ENCODE data around the gene KCNJ5.

The KCNJ5 gene

DNA sequence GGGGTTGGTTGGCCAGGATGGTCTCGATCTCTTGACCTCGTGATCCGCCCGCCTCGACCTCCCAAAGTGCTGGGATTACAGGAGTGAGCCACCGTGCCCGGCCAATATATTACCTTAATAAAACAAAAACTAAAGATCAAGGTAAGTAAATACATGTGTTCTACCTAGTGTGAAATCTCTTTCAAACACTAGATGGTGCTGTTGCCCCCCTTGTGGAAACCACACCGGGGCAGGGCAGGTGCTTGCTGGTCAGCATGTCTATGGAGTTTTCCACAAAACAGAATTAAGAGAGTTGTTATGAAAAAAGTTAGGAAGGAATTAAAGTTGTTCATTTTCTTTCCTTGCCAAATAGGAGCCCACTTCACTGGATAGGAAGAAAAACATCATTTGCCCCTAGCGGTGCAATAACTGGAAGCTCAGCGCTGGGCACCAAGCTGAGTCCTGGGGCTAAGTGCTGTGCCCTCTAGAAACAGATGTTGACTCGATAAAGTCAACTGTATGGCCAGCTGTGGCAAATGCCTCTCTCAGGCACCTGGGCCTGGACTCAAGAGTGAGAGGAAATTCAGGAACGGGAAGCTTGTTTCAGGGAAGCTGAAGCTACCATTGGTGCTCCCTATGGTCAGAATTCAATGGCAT, 6.3 kb upstream of the KCNJ5 start:
- TF ChIP-seq CTCF (IDR thresholded peaks at IDR 0.05) = peak; percentile 72

DNA sequence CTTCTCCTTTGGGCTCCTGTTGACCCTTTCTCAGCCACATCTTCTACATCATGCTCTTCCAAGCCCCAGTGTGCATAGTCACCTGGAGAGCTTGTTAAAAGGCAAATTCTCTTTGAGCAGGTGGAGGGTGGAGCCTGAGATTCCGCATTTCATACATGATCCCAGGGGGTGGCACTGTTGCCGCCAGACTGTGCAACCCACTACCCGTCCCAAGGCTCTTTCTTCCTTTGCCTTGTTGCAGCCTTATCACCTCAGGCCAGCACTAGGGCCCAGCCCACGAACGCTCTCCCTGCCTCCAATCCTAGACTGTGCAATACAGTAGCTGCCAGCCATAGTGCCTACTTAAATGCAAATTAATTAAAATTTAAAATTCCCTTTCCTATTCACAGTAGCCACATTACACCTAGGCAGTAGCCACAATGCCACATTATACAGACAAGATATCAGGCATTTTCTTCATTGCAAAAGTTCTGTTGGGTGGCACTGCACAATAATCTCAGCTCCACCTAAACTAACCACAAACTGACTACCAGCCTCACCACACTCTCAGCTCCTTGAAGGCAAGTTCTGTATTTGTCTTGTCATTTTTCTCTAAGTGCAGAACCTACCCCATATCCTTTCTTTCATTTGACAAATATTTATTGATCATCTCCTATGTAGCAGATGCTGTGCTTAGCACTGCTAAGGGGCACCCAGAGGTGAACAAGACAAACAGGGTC, 4.6 kb upstream of the KCNJ5 start:
- TF ChIP-seq CTCF (IDR thresholded peaks at IDR 0.05) = peak; percentile 59; the same call in 1 of the 2 replicates

DNA sequence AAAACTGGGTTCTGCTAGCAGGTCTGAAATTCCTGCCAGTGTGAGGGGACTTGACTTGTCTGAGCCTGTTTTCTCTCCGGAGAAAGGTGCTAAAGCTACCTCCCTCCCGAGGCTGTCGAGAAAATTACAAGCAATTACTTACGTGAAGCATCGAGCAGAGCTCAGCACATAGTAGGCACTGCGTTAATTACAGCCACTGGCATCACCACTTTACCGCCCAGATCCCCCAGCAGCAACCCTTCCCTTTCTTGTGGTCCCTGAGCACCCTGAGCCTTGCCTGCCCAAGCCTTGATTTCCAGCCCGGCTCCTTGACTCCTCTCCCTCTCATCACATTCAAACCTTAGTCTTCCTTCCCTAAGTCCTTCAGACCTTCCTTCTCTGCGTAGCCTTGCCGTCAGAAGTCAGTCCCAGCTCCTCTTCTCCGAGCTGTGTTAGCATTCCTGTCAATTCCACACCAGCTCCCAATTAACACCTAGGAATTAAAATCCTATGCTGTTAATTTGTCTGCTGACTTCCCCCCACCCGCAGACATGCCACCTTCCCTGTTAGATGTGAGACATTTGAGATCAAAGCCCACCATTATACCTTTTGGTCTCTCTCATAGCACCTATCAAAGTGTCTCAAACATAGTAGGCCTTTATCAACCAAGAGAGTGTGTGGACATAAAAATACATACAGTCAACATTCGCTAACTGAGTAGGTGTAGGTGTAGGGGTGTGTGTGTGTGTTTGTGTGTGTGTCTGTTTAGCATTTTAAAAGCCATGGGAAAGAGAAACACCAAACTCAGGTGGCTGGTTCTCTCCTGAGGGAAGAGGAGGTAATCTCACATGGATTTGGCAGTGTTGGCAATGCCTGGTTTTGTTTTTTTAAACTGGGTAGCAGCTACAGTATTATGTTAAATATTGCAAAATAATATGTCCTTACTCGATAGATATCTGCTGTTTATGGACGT, 2.8 kb upstream of the KCNJ5 start:
- no peak for TF ChIP-seq CTCF (IDR thresholded peaks at IDR 0.05)

- TF ChIP-seq CTCF (IDR thresholded peaks at IDR 0.05) = no peak
Observed at GRCh38 chr11:128889657-128890213, 1.4 kb upstream of the KCNJ5 start.

DNA sequence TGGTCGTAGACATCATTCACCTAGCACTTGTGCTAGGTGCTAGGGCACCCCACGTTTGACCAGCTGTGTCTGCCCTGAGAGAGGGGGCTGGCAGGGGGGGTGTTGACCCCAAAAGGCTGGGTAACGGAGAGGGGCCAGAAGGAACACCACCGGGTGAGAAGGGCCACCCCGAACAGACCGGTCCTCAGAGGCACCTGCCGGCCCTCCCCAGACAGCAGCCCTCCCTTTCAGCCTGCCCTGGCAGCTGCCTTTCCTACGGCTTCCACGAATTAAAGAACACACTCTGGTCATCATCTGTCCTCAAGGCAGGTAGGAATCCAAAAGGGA, 977 bp upstream of the KCNJ5 start:
- no peak for TF ChIP-seq CTCF (IDR thresholded peaks at IDR 0.05)

GRCh38 chr11:128891913-128892398, 800 bp downstream of the KCNJ5 start:
- no peak for TF ChIP-seq CTCF (IDR thresholded peaks at IDR 0.05)

DNA sequence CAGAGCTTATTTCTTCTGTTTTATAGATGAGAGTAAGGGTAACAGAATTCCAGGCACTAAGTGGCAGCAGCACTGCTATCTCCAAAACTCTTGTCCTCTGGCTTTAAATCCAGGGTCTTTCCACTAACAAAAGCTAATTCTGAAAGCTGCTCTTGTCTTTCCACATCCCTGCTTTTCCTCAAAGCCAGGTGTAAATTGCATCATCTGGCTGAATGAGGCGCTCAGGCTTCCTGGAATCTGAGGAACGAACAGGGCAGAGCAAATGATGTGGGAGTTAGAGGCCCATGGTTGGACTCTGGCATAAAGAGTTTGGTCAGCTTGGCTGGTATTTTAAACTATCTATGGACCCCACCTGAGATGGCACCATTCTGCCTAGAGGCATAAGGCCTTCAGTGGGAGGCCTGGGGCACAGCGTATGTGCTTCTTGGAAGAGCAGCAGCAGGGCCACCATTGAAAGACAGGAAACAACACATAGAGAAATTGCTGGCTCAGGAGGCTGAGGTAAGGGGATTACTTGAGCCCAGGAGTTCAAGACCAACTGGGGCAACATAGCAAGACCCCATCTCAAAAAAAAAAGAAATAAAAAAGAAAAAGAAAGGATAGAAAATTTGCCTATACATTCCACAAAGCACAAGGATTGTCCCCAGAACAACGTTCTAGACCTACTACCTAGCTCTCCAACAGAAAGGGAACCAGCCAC, 1.9 kb downstream of the KCNJ5 start:
- TF ChIP-seq CTCF (IDR thresholded peaks at IDR 0.05) = no peak
